Smooth muscle cell (in vitro differentiated cells): ENCODE results near the gene NIBAN1. TPM values are rescaled to one million over a fixed set of nuclear protein-coding genes. Genes with fewer than 3 reads are reported as not detected.

ENCODE experiments used
- DNase-seq: peaks from one replicate; lab custom pipeline; 2025; ENCODE audit not compliant: unreplicated experiment; lab: John Stamatoyannopoulos, UW
- H2AFZ ChIP-seq: fragments of 200-600 bp; sonication (generic); 2 replicates; pipeline ENCODE4 v1.6.0; 2016; ENCODE audit warnings: antibody characterized with exemption, low read depth, mild to moderate bottlenecking
- H3F3A ChIP-seq: fragments of 200-600 bp; sonication (generic); 2 replicates; pipeline ENCODE4 v1.6.0; 2017; ENCODE audit warnings: antibody characterized with exemption, low read depth
- H3K27ac ChIP-seq: fragments of 200-600 bp; sonication (generic); 2 replicates; pipeline ENCODE4 v1.5.1; 2016; ENCODE audit warnings: low read depth, mild to moderate bottlenecking
- H3K27me3 ChIP-seq: fragments of 200-600 bp; sonication (generic); 2 replicates; pipeline ENCODE4 v1.6.1; 2016; ENCODE audit warnings: low read depth, mild to moderate bottlenecking
- H3K36me3 ChIP-seq: fragments of 200-600 bp; sonication (generic); 2 replicates; pipeline ENCODE4 v1.5.1; 2016; ENCODE audit warnings: low read depth
- H3K4me1 ChIP-seq: fragments of 200-600 bp; sonication (generic); 2 replicates; pipeline ENCODE4 v1.5.1; 2016; ENCODE audit warnings: low read depth
- H3K4me2 ChIP-seq: fragments of 200-600 bp; sonication (generic); 2 replicates; pipeline ENCODE4 v1.6.0; 2016; ENCODE audit warnings: mild to moderate bottlenecking
- H3K4me3 ChIP-seq: fragments of 200-600 bp; sonication (generic); 2 replicates; pipeline ENCODE4 v1.5.1; 2016; ENCODE audit warnings: mild to moderate bottlenecking
- H3K79me2 ChIP-seq: fragments of 200-600 bp; sonication (generic); 2 replicates; pipeline ENCODE4 v1.6.0; 2016; ENCODE audit warnings: low read depth, mild to moderate bottlenecking
- H3K9ac ChIP-seq: fragments of 200-600 bp; sonication (generic); 2 replicates; pipeline ENCODE4 v1.6.0; 2016; ENCODE audit warnings: low read depth
- H3K9me3 ChIP-seq: fragments of 200-600 bp; sonication (generic); replicated peaks from 2 replicates; pipeline ENCODE4 v1.5.1; 2016; ENCODE audit warnings: low read depth
- H4K20me1 ChIP-seq: fragments of 200-600 bp; sonication (generic); 2 replicates; pipeline ENCODE4 v1.6.0; 2016; ENCODE audit warnings: low read depth
- CTCF ChIP-seq: fragments of 200-600 bp; sonication (generic); IDR thresholded peaks from 2 replicates; pipeline ENCODE4 v1.5.1; 2017; ENCODE audit warnings: borderline replicate concordance, mild to moderate bottlenecking, antibody characterized with exemption; ENCODE audit not compliant: insufficient read depth, poor library complexity, severe bottlenecking
- WGBS: methylation state at CpG from one replicate; pipeline ENCODE4 v1.1.7; 2016; ENCODE audit warnings: low lambda C conversion rate; 5-methylcytosine and 5-hydroxymethylcytosine counted together
- polyA plus RNA-seq: library from polyadenylated mRNA; unstranded; fragments of >200 nt; fragmentation: Nextera tagmentation; extraction: Ambion mirVana; gene quantifications from 2 replicates; pipeline ENCODE4 v1.2.1, GENCODE V29; 2016
- total RNA-seq: library from RNA; depleted of rRNA; stranded (reverse); fragments of >200 nt; gene quantifications from 2 replicates; pipeline ENCODE4 v1.2.3, GENCODE V29; 2014

NIBAN1 gene
- total and polyA plus RNA-seq, 2 experiments from 2014 or later, result 7.3 to 10.7 TPM

DNA sequence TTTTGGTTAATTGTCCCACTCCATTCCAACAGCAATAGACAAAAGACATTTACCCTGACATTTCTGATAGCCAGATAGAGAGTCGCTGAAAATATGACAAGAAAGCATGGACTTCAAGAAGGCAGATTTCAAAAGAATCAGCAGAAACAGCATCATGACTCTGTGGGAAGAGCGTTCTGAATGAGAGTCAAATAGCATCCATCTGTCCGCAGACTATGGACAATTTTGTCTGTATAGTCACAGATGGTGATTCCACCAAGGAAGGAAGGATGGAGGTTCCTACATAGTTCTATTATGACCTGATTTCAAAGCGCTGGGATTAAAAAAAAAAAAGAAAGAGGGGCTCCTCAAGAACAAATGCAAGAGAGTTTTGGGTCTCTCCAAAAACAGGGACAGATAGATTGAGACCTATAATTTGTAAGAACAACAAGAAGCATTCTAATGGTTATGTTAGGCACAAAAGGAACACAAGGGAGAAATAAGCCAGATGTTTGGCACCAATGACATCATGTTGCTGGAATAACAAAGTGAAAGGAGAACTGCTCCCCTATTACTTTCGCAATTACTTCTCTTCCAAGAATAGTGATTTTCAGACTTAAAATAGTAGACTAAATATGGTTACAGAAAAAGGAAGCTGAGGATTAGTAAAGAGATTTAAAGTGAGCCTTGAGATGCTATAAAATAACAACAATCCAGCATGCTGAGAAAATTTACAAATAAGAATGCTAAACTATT lies 28.5 kb downstream of the NIBAN1 start:
- TF ChIP-seq CTCF, result no peak

GRCh38 chr1:184945029-184945428 lies 29.3 kb downstream of the NIBAN1 start:
- Histone ChIP-seq H3K27ac (peak overlapping the region; percentile 87), H3K36me3 (no peaks in the 10 kb centered on the region), H3K4me2 (peak overlapping the region; percentile 81), H4K20me1 (no peaks in the 10 kb centered on the region), H3K79me2 (no peaks in the 10 kb centered on the region), H3K9ac (no peak overlapping the region), H3K27me3 (no peaks in the 10 kb centered on the region), H2AFZ (no peak overlapping the region), H3K4me1 (peaks cover 10% of the 10 kb centered on the region), H3F3A (peaks cover 5% of the 10 kb centered on the region), H3K4me3 (no peak overlapping the region), H3K9me3 (no peaks in the 10 kb centered on the region)
- no peak for DNase-seq
- 80% methylated on average over 2 of the region's 2 CpGs for WGBS
- no peak for TF ChIP-seq CTCF

More for the DNA sequence above, 28.5 kb downstream of the NIBAN1 start:
- Histone ChIP-seq H3K4me2 (peak overlapping the region; percentile 81), H2AFZ (peak overlapping the region; percentile 75), H3K36me3 (no peaks in the 10 kb centered on the region), H3F3A (peaks cover 2% of the 10 kb centered on the region), H3K27ac (peak overlapping the region; percentile 87), H3K9me3 (no peaks in the 10 kb centered on the region), H4K20me1 (no peaks in the 10 kb centered on the region), H3K27me3 (no peaks in the 10 kb centered on the region), H3K9ac (peak overlapping the region; percentile 50), H3K79me2 (no peaks in the 10 kb centered on the region), H3K4me1 (peaks cover 10% of the 10 kb centered on the region), H3K4me3 (peak overlapping the region; percentile 2)
- WGBS, result 58% methylated on average over 5 of the region's 5 CpGs
- DNase-seq, result no peak

DNA sequence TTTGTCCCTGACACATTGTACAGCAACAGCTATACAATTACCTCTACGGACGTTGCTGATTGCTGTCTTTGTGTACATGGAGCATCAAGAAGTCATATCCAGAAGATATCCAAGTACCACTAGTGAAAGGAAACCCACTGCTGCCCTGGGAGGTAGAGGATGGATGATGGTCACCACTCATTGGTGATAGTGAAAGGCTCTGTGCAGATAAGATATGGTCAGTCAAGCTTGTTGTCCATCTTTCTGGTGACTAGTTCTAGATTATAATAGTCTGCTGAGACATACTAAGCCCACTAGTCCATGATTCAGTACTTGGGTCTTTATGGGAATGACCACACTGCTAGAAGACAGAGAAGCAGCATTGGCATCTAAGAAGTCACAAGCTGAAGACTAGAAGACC lies 30.3 kb downstream of the NIBAN1 start:
- Histone ChIP-seq H3K4me1 (peaks cover 10% of the 10 kb centered on the region), H3K4me2 (no peak overlapping the region), H2AFZ (no peak overlapping the region), H4K20me1 (no peaks in the 10 kb centered on the region), H3K27ac (no peak overlapping the region), H3K36me3 (no peaks in the 10 kb centered on the region), H3K27me3 (no peaks in the 10 kb centered on the region), H3K9me3 (no peaks in the 10 kb centered on the region), H3K79me2 (no peaks in the 10 kb centered on the region), H3F3A (peaks cover 5% of the 10 kb centered on the region), H3K4me3 (no peak overlapping the region), H3K9ac (no peak overlapping the region)
- no peak for TF ChIP-seq CTCF
- no peak for DNase-seq
- WGBS, result 97% methylated on average over 2 of the region's 2 CpGs

- WGBS, result 97% methylated on average over 3 of the region's 3 CpGs
- TF ChIP-seq CTCF, result no peak
- no peak overlapping the region for H3K9ac ChIP-seq
- no peak overlapping the region for H3K4me2 ChIP-seq
- H3K27me3 ChIP-seq, result no peaks in the 10 kb centered on the region
- H3F3A ChIP-seq, result peaks cover 5% of the 10 kb centered on the region
- no peaks in the 10 kb centered on the region for H3K36me3 ChIP-seq
- no peak overlapping the region for H3K27ac ChIP-seq
- H4K20me1 ChIP-seq, result no peaks in the 10 kb centered on the region
- no peak overlapping the region for H3K4me3 ChIP-seq
- no peak overlapping the region for H2AFZ ChIP-seq
- no peaks in the 10 kb centered on the region for H3K79me2 ChIP-seq
- no peaks in the 10 kb centered on the region for H3K9me3 ChIP-seq
- DNase-seq, result no peak
- peaks cover 10% of the 10 kb centered on the region for H3K4me1 ChIP-seq
Measured at GRCh38 chr1:184941735-184942134, 32.6 kb downstream of the NIBAN1 start.
